Fibroblast of skin of back (primary cell): ENCODE data around the gene WSB1.

ENCODE experiments used
- DNase-seq: peaks from one replicate; pipeline ENCODE4 v3.0.0-alpha.2; 2013

Gene WSB1

DNA sequence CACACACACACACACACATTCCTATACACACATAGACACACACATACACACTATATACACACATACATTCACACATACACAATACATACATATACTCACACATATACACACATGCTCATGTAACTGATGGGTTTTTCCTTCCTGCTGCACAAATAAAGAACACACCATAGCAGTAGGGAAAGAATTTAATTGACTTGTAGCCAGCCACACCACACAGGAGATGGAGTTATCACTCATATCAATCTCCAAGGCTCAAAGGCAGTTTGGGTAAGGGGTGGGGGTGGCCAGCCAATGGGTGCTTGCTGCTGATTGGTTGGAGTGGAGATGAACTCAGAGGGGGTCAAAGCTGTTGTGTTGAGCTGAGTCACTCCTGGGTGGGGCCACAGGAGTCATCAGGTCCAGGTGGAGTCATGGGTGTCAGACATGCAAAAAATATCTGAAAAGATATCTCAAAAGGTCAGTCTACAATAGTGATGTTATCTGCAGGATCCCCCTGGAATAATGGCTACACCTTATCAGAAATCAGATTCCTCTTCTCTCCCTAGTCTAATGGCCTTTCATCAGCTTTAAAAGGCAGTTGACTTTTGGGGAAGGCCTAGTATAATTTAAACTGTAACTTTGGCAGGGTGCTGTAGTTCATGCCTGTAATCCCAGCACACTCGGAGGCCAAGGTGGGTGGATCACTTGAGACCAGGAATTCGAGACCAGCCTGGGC, 46.1 kb downstream of the WSB1 start:
- peak; percentile 33 for DNase-seq

DNA sequence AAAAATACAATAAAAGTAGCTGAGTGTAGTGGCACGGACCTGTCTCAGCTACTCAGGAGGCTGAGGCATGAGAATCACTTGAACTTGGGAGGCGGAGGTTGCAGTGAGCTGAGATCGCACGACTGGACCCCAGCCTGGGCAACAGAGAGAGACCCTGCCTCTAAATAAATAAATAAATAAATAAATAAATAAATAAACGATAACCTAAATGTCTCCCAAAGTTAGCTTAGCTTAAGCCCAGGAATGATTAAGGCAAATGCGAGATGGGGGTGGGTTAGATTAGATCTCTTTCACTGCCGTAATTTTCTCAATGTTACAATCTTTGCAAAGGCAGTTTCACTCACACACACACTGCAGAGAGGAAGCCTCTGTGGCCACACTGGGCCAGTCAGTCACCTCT, 46.7 kb downstream of the WSB1 start:
- DNase-seq, result no peak

DNA sequence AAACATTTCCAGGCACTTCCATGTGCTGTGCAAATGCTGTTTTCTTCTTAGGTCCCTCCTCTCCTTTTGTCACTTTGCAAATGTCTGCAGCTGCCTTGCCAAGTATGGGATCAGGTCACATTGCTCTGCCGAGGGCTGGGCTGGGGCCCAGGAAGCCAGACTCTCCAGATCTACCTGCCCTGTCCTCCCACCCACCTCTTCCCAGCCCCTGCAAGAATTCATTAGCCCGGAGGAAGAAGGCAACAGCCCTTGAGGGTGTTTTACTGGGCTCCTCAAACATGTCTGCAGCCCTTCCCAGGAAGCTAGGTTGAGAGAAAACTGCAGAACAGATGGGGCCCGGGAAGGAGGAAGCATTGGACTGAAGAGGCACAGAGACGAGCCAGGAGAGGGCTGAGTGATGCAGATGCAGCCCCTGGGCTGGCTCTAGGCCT, 47.1 kb downstream of the WSB1 start:
- no peak for DNase-seq

DNA sequence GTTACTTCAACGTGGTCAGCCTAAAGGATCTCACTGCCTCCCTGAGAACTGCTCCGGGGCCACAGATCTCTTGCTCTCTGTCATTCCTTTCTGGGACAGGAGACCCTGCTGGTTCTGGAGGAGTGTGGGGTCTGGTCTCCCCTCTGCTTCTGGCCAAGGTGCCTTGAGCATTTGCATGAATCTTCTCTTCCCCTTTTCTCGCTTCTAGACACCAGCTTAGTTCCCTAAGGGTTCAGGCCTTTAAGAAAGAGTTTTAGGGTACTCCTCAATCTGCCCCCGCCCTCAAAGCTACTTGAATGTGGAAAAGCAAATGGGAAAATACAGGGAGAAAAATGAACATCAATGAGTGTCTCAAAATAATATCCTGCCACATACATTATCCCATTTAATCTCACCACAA, 48.1 kb downstream of the WSB1 start:
- DNase-seq, result no peak

DNA sequence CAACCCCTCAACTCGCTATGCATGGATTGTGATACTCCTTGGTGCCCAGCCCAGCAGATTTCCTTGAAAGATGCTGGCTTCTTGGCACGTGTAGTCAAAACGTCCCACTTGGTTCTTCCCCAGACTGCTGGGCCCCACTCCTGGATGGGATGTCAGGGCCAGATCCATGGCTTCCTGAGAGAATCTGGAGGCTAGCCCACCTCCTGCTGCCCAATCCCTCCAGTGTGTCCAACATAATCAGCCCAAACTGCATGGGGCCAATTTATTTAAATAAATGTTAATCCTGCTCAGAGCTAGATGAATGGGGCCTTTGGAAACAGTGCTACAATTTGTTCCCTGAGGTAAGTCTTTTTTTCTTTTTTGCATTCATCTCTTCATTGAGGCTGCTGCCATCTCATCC, 49.4 kb downstream of the WSB1 start:
- no peak for DNase-seq

DNA sequence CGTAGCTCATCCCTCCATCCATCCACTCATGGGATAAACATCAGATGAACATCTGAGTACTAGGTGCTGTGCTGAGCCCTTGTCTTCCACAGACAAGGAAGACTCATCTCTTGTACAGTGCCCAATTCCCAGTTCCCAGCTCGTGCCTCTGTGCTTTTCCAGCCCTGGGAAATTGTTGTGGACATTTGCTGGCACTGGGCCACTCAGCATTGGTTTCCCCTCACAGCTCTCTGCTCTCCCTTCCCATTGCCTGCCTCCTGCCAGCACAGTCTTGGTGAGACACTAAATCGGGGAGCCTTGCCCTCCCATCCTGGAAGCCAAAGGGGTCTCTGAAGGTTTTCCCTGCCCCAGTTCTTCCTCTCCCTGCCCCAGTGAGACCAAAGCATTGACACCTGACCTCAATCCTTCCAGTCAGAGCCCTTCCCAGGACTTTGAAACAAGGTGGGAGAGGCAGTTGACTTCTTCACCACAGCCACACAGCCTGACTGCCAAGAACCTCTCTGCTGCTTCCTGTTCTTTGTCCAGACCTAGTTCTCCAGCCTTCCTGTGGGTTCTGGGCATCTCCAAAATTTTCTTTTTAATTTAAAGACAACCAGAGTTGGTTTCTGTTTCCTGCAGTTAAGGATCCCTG, 50.2 kb downstream of the WSB1 start:
- no peak for DNase-seq

DNA sequence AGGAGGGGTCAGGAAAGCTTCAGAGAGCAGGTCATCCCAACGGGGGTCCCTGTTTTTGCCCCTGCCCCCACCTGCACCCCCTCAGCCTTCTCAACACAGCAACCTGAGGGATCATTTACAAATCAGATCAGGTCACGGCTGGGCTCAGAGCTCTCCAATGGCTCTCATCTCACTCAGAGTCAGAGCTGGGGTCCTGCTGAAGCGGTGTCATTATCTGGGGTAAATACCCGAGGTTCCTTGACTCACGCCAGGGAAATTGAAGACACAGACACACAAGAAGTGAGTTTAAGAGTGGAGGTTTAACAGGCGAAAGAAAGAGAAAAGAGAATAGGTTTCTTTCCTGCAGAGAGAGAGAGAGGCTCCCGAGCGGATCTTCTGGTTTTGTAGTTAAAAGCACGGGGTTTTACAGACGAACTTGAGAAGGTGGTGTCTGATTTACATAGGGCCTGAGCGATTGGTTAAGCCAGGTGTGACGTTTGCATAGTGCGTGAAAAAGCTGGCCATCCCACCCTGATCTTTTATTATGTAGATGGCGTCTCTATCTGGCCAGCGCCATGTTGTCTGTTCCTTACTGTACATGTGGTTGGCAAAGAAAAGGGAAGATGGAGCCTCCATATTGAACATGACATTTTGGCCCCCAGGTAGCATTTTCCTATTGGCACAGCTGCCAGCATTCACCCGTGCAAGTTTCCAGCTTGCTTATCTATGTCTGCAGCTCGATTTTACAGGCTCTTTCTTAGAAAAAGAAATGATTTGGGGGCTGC, 51.4 kb downstream of the WSB1 start:
- no peak for DNase-seq

DNA sequence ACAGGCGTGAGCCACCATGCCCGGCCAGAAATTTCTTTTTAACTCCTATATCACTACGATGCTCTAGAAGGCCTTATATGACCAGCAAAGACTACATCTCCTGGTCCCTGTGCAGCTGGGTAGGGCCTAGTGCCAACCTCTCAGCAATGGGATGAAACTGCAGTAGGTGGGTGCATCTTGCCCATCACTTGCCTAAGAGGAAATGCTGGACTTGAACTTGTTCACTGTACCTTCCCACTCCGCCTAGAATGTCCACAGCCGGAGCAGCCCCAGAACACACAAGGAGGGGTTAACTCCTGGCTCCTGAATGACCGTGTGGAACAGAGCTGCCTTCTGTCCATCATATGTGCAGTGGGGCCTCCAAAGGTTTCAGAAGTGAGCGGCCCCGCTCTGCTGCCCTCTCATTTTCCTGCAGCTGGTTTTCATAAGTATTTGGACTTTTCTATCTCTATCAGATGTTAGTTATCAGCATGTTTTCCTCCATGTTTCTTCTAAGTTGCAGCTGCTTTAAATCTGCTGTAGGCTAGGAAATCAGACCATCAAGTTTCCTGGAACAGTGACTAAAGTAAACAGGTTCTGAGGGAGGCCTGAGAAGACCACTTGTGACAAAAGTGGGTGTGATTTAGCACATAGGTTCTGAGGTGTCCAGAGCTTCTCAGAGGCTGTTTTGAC, 52.5 kb downstream of the WSB1 start:
- no peak for DNase-seq

DNA sequence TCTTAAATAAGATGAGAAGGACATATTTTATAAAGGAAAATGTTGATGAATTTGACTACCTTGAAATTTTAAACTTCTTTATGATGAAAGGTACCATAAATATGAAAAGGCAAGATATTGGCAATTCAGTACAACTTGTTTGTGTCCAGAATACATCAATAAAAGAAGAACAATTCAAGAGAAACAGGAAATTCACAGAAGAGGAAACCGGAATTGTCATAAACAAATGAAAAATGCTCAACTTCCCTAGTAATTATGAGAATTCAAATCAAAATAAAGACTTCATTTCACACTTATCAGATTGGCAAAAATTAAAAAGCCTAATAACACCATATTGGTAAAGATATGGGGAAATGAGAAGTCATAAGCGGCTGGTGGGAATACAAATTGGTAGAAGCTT, 54.3 kb downstream of the WSB1 start:
- no peak for DNase-seq

DNA sequence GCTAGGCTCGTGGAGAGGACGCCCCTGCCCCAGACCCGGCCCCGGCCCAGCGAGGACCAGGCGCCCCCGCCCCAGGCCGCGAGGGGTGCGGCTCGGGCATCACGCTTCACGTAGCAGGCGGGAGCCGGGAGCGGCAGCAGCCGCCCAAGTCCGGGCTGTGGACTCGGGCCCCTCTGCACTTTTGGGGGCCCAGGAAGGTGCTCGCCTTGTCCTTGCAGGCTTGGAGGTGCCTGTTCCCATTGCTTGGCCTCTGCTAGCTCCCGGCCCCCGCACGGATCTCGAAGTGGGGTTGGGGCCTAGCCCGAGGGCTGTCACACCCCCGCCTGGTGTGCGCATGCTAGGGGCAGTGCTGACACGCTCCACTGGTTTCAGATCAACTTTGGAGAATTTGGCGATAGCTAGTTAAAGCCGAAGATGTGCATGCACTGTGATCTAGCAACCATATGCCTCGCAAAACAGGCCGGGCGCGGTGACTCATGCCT, 55.7 kb downstream of the WSB1 start:
- no peak for DNase-seq

DNA sequence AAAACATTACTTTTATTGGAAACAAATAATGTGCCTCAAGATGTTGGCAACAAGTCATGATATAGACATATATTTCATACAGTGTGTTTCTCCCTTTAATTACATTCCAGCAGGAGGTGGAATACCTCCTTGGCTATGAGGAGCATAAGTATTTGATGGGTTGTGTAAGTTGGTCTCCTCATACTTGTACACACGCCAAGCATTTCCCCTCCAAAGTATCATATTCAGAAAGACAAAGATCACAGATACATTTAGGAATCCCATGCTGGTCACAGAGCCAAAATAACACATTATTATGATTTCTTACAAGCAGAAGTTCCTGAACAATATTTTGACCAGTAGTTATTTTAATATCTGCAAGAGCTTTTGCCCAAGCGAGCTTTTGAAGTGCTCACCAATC, 57.8 kb downstream of the WSB1 start:
- DNase-seq, result peak; percentile 66

DNA sequence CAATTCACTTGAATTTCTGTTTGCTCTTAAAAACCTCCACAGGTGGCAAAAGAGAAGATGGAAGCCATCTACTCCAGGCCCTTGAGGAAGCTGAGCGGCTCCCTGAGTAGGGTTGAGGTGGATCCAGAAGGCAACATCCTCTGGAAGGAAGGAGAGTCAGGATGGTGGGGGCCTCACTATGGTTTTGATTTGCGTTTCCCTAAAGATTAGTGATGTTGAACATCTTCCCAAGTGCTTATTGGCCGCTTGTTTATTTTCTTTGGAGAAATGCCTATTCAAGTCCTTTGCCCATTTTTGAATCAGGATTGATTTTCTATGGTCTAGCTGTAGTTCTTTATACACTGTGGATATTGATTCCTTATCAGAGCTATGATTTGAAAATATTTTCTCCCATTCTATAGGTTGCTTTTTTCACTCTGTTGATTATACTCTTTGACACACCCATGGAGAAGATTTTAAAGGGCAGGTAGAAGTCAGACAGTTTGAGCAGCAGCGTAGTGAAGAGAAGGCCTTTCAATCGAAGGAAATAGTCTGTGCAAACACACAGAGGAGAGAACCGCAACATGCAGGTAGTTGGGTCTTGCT, 58.6 kb downstream of the WSB1 start:
- DNase-seq, result no peak

DNA sequence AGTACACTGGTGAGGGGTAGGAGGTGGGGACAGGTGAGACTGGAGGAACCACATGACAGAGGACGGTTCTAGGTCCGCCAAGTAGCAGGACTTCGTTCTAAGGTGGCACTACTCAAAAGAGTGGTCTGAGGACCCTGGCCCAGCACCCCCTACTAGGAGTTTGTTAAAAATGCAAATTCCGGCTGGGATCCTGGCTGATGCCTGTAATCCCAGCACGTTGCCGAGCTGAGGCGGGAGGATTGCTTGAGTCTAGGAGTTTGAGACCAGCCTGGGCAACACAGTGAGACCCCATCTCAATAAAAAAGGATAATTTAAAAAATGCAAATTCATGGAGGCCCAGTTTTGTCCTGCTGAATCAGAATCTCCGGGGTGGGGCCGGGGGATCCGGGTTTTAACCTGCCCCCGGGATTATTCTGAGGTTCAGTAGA, 59.1 kb downstream of the WSB1 start:
- DNase-seq, result no peak

DNA sequence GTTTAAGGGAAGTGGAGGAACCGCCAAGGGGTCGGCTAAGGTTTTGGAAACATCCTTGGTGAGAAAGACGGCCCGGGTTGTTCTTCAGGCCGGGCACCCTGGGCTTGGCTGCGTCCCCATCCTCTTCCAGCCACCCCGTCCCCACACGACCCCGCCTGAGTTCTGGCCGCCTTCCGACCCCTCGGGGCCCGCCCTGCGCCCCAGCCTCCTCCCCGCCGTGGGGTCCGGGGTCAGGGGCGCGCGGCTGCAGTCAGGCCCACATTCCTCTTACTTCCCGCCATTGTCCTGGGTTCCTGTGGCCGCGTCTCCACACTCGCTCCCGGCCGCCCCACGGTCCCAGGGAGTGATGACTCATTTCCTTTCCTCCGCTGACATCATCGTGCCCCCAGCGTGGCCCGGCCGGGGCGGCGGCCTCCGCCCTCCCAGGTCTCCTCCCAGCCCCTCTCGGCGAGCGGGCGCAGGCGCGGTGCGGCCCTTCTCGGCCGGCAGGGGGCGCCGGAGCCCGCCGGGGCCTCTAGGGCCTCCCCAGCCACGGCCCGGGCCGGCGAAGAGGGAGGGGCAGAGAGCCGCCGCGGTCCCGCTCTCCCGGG, 59.6 kb downstream of the WSB1 start:
- DNase-seq, result peak; percentile 96

DNA sequence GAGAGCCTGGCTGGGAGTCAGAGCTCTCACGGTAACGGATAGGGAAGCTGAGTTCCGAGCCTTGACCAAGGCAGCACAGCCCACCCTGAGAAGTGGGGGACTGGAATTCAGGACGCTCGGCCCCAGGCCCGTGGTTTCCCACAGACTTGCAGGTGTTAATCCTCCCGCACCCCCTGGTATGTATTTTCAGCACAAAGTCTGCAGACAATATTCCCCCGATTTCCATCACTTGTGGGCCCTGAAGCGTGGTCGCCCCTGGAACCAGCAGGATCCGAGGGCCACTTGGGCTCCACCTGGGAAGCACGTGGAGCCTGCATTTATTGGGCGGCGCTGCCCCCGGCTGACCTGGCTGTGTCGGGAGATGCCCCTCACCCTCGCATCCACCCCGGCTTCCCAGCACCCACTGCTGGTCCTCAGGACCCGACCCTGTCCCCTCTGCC, 60.2 kb downstream of the WSB1 start:
- no peak for DNase-seq

DNA sequence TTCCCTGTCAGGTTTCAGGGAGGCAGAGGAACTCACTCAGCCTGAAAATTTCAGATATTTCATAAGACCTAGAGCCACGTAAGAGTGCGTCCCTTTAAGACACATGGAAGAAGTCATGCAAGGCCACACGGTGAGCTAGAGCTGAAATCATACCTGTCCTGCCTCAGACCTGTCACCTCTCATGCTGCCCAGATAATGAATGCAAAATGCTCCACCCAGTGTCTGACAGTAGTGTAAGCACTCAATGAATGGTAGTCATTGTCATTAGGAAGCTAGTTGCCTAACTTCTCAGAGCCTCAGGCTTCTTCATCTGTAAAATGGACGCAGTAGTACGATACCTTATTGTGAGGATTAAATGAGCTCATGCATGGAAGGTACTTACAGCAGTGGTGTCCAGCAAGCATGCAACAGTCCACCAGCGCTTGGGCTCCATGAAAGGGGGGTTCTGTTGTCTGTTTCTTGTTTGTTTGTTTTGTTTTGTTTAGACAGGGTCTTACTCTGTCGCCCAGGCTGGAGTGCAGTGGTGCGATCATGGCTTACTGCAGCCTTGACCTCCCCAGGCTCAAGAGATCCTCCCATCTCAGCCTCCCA, 60.7 kb downstream of the WSB1 start:
- DNase-seq, result no peak

DNA sequence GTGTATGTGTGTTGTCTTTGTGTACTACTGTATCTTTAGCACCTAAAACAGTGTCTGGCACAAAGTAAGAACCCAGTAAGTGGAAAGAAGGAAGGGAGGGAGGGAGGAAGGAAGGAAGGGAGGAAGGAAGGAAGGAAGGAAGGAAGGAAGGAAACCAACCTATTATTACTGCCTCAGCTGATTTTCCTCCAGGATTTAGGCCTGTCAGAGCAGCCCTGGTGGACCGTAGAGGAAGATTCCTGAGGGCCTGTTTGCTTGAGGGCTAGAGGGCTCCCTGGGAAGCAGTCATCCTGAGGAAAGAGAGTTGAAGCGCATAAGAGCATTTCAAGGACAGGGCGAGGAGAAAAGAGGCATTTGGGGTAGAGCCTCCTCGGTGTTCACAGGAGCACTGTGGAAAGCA, 61.5 kb downstream of the WSB1 start:
- no peak for DNase-seq

DNA sequence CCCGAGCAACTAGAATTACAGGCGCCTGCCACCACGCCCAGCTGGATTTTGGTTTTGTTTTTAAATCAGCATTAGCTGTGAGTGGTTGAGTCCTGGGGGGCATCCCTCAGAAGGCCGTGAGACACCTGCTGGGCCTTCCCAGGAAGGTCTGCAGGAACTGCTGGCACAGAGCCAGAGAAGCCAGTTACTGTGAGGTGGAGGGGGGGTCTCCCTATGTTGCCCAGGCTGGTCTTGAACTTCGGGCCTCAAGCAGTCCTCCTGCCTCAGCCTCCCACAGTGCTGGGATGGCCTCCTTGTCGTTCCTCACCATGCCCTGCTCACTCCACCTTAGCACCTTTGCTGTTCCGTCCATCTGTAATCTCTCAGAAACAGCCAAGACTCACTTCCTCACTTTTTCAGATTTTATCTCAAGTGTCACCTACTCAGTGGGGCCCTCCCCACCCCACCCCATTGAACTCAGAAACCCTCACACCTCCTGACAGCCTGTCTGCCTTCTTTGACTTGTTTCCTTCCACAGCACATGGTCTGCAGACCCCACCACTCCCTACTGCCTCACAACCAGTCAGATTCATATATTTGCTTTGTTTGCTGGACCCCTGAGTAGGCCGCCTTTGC, 62.3 kb downstream of the WSB1 start:
- DNase-seq, result no peak

DNA sequence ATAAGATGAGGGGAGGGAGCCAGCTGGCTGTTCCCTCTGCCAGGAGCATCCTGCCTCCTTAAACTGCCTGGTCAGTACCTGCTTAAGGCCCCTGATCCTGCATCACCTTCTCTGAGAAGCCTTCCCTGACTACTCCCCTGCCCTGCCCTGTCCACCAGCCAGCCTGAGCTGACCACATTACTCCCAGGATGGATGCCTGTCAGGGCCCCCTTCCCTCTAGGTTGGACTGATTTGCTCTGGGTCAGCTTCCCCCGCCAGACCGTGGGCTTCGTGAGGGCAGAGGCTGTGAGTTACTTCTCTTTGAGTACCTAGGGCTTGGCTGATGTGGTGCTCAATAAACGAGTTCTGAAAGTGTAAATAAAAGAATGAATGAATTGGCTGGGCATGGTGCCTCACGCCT, 63.3 kb downstream of the WSB1 start:
- no peak for DNase-seq

DNA sequence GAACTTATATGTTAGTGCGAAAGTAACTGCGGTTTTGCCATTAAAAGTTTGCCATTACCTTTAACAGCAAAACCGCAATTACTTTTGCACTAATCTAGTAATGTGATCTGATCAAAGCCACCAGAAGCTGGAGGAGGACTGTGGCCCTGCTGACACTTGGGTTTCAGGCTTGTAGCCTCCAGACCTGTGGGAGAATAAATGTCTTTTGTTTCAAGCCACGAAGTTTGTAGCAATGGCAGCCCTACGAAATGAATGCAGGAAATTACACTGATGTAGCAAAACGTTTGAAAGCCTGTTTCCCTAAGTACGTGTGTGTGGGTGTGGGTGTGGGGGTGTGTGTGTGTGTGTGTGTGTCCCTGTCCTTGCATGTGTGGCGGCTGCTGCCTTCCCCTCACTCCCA, 66.6 kb downstream of the WSB1 start:
- no peak for DNase-seq

DNA sequence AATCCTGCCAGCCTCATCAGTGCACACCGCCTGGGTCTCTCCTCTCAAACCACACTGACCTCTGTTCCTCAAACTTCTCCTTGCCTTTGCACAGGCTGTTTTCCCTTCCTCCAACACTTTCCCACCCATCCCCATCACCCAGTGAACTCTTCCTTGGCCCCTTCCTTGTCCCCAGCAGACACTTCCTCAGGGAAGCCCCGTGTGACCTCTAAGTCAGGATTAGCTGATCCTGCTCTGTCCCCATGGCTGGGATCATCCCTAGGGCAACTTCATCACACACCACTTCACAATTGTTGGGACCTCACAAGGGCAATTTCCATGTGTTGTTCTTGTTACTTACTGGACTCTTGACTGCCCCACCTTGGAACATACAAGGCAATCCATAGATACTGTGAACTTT, 67.8 kb downstream of the WSB1 start:
- no peak for DNase-seq
